ENCODE data around the gene FAM120B. TPM values are rescaled to one million over a fixed set of nuclear protein-coding genes. Genes with fewer than 3 reads are reported as not detected.

The FAM120B gene
- total and polyA plus RNA-seq, 3 donors from 2014 or later, result 33.8 to 62.2 (median 40.6) TPM

DNA sequence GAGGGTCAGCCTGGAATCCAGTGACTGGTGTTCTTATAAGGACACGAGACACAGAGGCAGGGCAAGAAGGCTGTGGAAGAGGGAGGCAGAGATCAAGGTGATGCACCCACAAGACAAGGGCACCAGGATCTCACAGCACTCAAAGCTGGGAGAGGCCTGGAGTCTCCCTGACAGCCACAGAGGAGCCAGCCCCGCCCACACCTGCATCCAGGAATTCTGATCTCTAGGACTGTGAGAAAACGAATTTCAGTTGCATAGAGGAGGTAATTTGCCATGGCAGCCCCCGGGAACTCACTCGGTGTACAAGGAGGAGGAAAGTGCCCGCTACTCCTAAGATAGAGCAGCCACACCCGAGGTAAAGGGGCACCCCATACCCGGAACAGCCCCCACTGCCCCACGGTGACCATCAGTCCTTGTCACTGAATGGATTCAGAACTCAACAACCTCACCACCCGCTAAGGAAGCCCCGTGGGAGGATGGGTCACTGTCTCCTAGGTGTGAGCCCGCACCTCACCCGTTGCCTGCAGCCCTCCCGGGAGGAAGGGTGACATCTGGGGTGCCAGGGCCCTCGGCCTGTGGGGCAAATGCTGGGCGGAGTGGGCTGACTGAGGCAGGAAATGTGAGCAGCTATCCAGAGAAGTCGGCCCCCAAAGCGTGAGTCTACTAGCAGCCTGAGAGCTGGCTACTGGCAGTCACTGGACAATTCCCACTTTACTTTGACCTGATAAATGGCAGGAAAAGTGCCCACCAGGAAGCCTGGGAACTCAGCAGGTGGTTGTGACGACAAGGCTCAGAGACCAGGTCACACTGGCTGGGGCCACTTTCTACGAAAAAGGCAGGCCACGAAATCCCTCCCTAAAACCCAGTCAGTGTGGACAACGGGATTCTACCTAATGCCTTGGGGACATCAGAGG is 38.1 kb upstream of the FAM120B start:
- peaks cover 7% of the 10 kb centered on the region for H3K4me1 ChIP-seq
- no peak for DNase-seq
- no peaks in the 10 kb centered on the region for H3K36me3 ChIP-seq (ENCODE audit: low read depth, missing control alignments)
- no peak overlapping the region for H3K4me3 ChIP-seq
- H3K27me3 ChIP-seq, result no peaks in the 10 kb centered on the region
- H3K27ac ChIP-seq, result no peak overlapping the region
- intact Hi-C loops (cut with DNase I; ENCODE audit: low total_unique reads), result no loop called here
- no peaks in the 10 kb centered on the region for H3K9me3 ChIP-seq
- TF ChIP-seq POLR2A (IDR thresholded peaks at IDR 0.05), result no peak
- TF ChIP-seq, protein P1, sequence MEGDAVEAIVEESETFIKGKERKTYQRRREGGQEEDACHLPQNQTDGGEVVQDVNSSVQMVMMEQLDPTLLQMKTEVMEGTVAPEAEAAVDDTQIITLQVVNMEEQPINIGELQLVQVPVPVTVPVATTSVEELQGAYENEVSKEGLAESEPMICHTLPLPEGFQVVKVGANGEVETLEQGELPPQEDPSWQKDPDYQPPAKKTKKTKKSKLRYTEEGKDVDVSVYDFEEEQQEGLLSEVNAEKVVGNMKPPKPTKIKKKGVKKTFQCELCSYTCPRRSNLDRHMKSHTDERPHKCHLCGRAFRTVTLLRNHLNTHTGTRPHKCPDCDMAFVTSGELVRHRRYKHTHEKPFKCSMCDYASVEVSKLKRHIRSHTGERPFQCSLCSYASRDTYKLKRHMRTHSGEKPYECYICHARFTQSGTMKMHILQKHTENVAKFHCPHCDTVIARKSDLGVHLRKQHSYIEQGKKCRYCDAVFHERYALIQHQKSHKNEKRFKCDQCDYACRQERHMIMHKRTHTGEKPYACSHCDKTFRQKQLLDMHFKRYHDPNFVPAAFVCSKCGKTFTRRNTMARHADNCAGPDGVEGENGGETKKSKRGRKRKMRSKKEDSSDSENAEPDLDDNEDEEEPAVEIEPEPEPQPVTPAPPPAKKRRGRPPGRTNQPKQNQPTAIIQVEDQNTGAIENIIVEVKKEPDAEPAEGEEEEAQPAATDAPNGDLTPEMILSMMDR (IDR thresholded peaks at IDR 0.05), result no peak
- WGBS, 2 donors, result 93% methylated on average over 21 to 22 of the region's 22 CpGs

DNA sequence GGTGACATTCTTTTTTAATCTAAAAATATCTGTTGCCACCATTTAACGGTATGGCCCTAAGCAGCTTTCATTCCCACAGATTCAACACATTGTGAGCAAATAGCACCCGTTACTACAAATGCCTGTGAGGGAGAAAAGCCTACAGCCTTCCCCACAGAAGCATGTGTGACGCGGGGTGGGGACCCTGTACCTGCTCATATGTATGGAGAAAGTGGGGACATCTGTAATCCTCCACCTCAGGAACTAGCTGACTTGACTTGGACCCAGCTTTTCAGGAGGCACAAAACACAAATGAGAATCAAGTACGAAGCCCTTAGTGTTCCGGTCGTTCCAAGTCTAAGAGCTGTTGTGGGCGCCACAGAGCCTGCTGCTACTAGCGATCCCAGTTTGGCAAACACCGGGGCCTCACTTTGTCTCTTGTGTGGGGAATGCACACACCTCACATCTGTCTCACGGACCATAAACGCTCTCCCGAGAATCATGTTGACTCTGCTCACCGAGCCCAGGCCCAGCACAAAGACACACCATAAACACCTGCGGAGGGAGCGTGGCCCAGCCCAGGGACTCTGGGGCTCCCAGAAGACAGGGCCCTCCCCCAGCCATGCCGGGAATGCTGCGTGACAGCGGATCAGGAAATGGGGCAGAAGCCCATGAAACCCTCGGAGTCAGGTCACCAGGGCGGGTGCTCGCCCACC is 37.3 kb upstream of the FAM120B start:
- intact Hi-C loops (cut with DNase I; ENCODE audit: low total_unique reads), result no loop called here
- Histone ChIP-seq H3K27me3 (no peaks in the 10 kb centered on the region), H3K9me3 (no peaks in the 10 kb centered on the region), H3K4me3 (no peak overlapping the region), H3K36me3 (ENCODE audit: low read depth, missing control alignments) (no peaks in the 10 kb centered on the region), H3K27ac (no peak overlapping the region), H3K4me1 (peaks cover 7% of the 10 kb centered on the region)
- TF ChIP-seq, protein P1 (IDR thresholded peaks at IDR 0.05), result no peak
- no peak for TF ChIP-seq POLR2A (IDR thresholded peaks at IDR 0.05)
- 89 to 93% methylated on average over 20 to 22 of the region's 22 CpGs for WGBS, 2 donors
- no peak for DNase-seq

DNA sequence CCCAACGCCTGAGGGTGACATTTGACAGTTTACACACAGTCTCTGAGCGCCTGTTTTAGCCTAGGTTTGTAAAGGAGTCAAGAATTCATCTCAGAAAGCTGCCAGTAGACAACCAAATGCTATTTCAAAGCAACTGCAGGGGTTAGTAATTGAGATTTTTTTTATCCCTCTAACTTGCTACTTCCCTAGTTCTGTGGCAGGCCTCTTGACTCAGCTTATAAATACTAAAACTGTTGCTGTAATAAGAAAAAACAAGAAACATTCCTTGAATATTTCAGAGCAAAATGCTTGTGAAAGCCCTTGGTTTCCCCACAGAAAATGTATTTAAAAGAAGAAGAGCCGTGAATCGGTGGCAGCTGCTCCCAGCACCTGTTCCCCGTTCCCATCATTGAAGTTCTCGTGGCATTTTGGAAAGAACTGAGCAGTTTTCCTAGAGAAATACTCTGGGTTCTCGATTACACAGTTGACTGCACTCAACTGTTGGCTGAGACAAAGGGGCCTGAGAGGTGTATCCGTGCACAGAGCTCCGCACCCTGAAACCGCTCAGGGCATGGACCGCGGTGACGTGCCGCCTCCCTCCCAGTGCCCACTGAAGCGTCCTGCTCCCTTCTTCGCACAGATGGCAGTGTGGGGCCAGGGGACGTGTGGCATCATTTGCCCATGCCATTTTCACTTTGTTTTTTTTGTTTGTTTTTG is 36.6 kb upstream of the FAM120B start:
- no peaks in the 10 kb centered on the region for H3K36me3 ChIP-seq (ENCODE audit: low read depth, missing control alignments)
- TF ChIP-seq, protein P1 (IDR thresholded peaks at IDR 0.05), result no peak
- no peak for TF ChIP-seq POLR2A (IDR thresholded peaks at IDR 0.05)
- intact Hi-C loops (cut with DNase I; ENCODE audit: low total_unique reads), result no loop called here
- no peak overlapping the region for H3K27ac ChIP-seq
- no peaks in the 10 kb centered on the region for H3K9me3 ChIP-seq
- WGBS, 2 donors, result 87% methylated on average over 17 of the region's 17 CpGs
- DNase-seq, result no peak
- H3K27me3 ChIP-seq, result no peaks in the 10 kb centered on the region
- H3K4me1 ChIP-seq, result peaks cover 7% of the 10 kb centered on the region
- H3K4me3 ChIP-seq, result no peak overlapping the region

DNA sequence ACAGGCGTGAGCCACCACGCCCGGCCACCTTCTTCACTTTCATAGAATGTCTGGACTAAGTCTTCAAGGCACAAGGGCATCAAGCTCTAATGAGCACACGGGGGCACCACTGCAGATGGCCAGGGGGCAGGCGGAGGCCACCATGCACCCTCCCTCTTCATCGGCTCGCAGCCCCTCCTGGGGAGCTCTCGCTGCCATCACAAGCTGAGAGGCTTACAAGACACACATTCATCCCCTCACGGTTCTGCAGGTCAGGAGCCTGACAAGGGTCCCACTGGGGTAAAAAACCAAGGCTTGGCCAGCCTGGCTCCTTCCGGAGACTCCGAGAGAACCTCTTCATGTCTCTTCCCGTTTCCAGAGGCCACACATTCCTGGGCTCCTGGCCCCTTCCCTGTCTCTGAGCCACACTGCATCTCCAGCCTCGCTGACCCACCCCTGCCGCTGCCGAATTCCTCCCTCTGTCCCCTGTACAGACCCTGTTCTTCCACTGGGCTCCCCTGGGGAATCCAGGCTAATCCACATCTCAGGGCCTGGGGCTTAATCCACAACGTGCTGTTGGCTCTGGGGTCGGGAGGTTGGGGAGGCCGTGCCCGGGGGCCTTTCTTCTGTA is 35.5 kb upstream of the FAM120B start:
- TF ChIP-seq, protein P1 (IDR thresholded peaks at IDR 0.05), result no peak
- no peak for TF ChIP-seq POLR2A (IDR thresholded peaks at IDR 0.05)
- H3K9me3 ChIP-seq, result no peaks in the 10 kb centered on the region
- H3K36me3 ChIP-seq (ENCODE audit: low read depth, missing control alignments), result no peaks in the 10 kb centered on the region
- WGBS, 2 donors, result 92 to 96% methylated on average over 17 to 19 of the region's 19 CpGs
- H3K4me3 ChIP-seq, result no peak overlapping the region
- intact Hi-C loops (cut with DNase I; ENCODE audit: low total_unique reads), result no loop called here
- H3K27ac ChIP-seq, result no peak overlapping the region
- peaks cover 7% of the 10 kb centered on the region for H3K4me1 ChIP-seq
- no peak for DNase-seq
- no peaks in the 10 kb centered on the region for H3K27me3 ChIP-seq
